AG04449 (cell line): ENCODE measurements around the gene SEM1.

Experiments used
- CTCF ChIA-PET: fragments of 350-600 bp; formaldehyde crosslinking; extraction: SDS; loops from one replicate; lab custom pipeline; 2021; ENCODE audit warnings: antibody characterized with exemption; lab: Yijun Ruan, JAX
- POLR2A ChIA-PET: fragments of 400-600, 350-600 bp; formaldehyde crosslinking; extraction: SDS; loops from one replicate; lab custom pipeline; 2020; ENCODE audit warnings: antibody characterized with exemption, inconsistent platforms; lab: Yijun Ruan, JAX
- DNase-seq: peaks from one replicate; pipeline ENCODE4 v3.0.0-alpha.2; 2010; ENCODE audit warnings: low read depth, low spot score
- H3K4me3 ChIP-seq: 2 replicates; pipeline ENCODE4 v1.5.1; 2011; ENCODE audit warnings: low read depth, mild to moderate bottlenecking, control low read depth, low read length
- TF ChIP-seq, protein P1 (sequence below): IDR thresholded peaks from one replicate; pipeline ENCODE4 v1.5.1; 2011; ENCODE audit warnings: mild to moderate bottlenecking, moderate library complexity, low read length, control low read depth, inconsistent platforms; ENCODE audit not compliant: insufficient read depth; ENCODE audit errors: missing control alignments

SEM1 gene

DNA sequence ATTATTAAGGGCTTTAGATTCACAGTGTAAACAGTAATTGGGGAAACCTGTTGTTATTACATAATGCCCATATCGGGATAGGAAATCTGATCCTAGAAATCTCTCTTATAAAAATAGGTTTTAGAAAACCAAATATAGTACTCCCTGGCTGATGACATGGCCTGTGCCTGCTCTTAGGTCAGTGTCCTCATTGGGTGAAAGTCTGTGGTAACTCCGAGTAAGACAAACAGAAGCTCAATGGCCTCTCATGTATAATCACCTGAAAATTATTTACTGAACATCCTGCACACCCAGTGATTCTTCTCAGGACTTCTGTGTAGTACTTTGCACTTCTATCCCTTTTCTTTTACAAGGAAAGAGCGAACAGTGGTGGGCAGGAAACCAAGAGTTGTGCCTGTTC lies 37.8 kb downstream of the SEM1 start:
- POLR2A ChIA-PET: no interaction called here
- H3K4me3 ChIP-seq: no peak overlapping the region
- TF ChIP-seq, protein P1, sequence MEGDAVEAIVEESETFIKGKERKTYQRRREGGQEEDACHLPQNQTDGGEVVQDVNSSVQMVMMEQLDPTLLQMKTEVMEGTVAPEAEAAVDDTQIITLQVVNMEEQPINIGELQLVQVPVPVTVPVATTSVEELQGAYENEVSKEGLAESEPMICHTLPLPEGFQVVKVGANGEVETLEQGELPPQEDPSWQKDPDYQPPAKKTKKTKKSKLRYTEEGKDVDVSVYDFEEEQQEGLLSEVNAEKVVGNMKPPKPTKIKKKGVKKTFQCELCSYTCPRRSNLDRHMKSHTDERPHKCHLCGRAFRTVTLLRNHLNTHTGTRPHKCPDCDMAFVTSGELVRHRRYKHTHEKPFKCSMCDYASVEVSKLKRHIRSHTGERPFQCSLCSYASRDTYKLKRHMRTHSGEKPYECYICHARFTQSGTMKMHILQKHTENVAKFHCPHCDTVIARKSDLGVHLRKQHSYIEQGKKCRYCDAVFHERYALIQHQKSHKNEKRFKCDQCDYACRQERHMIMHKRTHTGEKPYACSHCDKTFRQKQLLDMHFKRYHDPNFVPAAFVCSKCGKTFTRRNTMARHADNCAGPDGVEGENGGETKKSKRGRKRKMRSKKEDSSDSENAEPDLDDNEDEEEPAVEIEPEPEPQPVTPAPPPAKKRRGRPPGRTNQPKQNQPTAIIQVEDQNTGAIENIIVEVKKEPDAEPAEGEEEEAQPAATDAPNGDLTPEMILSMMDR: no peak
- DNase-seq: no peak
- CTCF ChIA-PET: no interaction called here

DNA sequence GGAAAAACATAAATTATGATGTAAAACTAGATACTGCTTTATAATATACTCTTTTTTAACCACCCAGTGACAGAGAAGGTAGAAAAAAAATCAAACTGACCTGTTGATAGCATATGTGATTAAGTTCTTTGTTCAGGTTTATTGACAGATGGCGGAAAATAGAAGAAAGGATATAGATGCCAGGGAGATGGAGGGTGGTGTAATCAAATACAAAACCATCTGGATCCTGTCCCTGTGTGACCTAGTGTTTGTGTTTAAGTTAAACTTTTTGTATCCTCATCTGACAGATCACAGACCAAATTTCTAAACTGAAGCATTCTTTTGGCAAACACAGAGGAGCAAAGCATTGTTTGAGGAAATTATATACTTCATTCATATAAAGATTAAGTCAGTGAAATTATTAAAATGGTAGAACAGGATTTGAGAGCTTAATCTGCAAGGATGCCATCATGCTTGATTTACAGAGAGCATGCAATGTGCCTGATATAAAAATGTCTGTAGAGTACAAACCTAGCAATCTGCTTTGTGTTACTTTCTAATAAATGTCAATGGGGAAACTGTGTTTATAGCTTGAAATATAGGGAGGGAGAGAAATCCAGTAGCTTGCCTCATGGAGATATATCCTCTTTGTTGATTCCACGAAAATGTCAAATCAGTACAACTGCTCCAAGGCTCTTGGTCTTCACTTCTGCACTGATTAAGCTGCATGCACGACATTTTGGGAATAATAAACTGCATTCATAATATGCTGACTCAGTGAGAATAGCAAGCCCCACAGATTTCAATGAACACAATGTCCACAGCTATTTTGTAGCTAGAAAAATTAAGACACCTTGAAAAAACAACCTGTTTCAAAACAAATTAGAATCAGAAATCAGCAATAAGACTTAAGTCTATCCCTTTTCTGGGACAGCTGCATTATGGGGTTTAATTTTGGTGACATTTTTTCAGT lies 39.0 kb downstream of the SEM1 start:
- no peak overlapping the region for H3K4me3 ChIP-seq
- POLR2A ChIA-PET: no interaction called here
- DNase-seq: no peak
- CTCF ChIA-PET: no interaction called here
- TF ChIP-seq, protein P1: no peak

DNA sequence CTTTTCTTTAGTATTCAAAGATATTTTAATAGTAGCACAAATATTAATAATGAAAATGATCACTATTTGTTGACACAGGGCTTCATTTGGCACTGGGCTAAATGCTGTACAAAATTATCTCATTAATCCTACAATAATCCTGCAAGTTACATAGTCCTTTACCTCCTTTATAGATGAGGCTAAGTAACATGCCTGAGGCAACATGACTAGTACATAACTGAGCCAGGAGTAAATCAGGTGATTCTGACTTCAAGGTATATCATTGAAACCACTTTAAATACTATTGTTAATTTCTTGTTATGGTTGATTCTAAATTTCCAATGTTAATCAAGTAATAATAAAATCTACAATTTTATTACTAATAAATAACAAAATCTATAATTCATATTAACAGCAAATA lies 39.8 kb downstream of the SEM1 start:
- POLR2A ChIA-PET: no interaction called here
- H3K4me3 ChIP-seq: no peak overlapping the region
- TF ChIP-seq, protein P1: no peak
- DNase-seq: no peak
- CTCF ChIA-PET: no interaction called here

DNA sequence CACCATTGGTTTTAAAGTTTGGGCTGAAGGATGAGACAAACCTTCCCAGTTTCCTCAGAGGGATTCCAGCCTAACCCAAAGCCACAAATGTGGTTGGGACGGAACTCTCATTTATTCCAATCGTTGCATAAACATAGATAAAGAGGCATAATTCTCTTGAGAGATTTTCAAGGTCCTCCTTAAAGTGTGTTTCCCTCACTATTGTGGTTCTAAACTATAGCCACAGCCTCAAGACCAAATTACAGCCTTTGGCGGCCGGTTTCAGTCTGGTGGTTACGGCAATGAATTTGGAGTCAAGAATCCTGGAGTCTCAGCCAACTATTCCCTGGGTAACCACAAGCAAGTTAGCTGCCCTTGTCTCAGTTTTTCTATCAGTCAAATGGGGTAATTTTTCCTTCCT lies 42.6 kb downstream of the SEM1 start:
- no peak for DNase-seq
- ChIA-PET POLR2A (no interaction called here), CTCF (no interaction called here)
- TF ChIP-seq, protein P1: no peak
- H3K4me3 ChIP-seq: no peak overlapping the region

DNA sequence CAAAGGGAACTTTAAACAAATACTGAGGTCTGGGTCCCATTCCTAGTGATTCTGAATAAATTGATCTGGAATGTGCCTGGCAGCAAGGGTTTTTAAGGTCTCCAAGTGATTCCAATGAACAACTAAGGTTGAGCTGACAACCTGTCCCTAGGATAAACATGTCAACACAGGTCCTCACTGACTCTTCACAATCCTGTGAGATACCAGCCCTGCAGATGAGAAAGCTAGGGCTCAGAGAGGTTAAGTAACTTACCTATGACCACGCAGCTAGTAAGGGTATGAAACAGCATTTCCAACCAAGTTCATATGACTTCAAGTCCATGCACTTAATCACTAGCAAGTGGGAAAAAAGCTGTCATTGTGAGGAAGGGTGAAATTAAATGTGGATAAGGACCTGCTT lies 44.0 kb downstream of the SEM1 start:
- TF ChIP-seq, protein P1: no peak
- CTCF ChIA-PET: no interaction called here
- POLR2A ChIA-PET: interaction anchor here (0.6 kb wide), 1 partner anchor 382 kb away, joined by 3 read pairs; no protein-coding TSS in a partner anchor
- no peak for DNase-seq
- H3K4me3 ChIP-seq: no peak overlapping the region

DNA sequence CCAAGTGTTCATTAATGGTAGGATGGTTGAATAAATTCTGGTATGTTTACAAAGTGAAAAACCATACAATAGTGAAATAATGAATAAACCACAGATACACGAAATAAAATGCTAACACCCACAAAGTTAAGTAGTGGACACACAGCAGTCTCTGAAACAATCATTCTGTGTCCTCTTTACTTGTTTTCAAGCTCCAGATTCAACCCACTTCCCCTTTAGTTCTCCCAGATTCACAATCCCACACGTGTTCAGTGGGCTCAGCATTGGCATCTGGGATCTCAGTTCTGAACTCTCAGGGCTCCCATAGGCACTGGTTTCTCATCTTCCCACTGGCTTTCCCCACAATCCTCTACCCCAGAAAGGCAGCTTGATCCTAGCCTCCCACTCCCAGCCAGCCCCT lies 44.9 kb downstream of the SEM1 start:
- no peak overlapping the region for H3K4me3 ChIP-seq
- TF ChIP-seq, protein P1: no peak
- no peak for DNase-seq
- ChIA-PET POLR2A (no interaction called here), CTCF (no interaction called here)
